Osteoblast (primary cell): Measurements from ENCODE around the gene GDI2. TPM values are rescaled to one million over a fixed set of nuclear protein-coding genes. Genes with fewer than 3 reads are reported as not detected.
"Not testable (repeated sequence)": the region's sequence is repeated elsewhere in the genome, so short reads cannot be mapped to it uniquely, and the experiment has no call there.

Experiments
- DNase-seq: peaks from one replicate; pipeline ENCODE4 v3.0.0; 2011; ENCODE audit warnings: low spot score, mixed read lengths; ENCODE audit not compliant: insufficient read length; ENCODE audit errors: missing footprints
- H2AFZ ChIP-seq: 2 replicates; pipeline ENCODE4 v1.6.0; 2011; ENCODE audit warnings: mild to moderate bottlenecking, low read length
- H3K27ac ChIP-seq: 2 replicates; pipeline ENCODE4 v1.5.1; 2011; ENCODE audit warnings: mild to moderate bottlenecking, low read depth, low read length, moderate library complexity
- H3K27me3 ChIP-seq: 2 replicates; pipeline ENCODE4 v1.6.0; 2012; ENCODE audit warnings: mild to moderate bottlenecking, control low read depth, inconsistent platforms, low read length, moderate library complexity; ENCODE audit not compliant: insufficient read depth
- H3K36me3 ChIP-seq: 2 replicates; pipeline ENCODE4 v1.5.1; 2011; ENCODE audit warnings: mild to moderate bottlenecking, low read length, control low read depth, moderate library complexity; ENCODE audit not compliant: insufficient read depth
- H3K4me1 ChIP-seq: 2 replicates; pipeline ENCODE4 v1.5.1; 2011; ENCODE audit warnings: mild to moderate bottlenecking, low read length, control low read depth, moderate library complexity; ENCODE audit not compliant: insufficient read depth
- H3K4me2 ChIP-seq: 2 replicates; pipeline ENCODE4 v1.6.0; 2011; ENCODE audit warnings: mild to moderate bottlenecking, low read length; ENCODE audit not compliant: insufficient read depth
- H3K4me3 ChIP-seq: fragments of 200-600 bp; sonication (generic); 3 replicates; pipeline ENCODE4 v1.5.1; 2012; ENCODE audit warnings: mild to moderate bottlenecking, low read length, inconsistent platforms; ENCODE audit not compliant: insufficient read depth
- H3K79me2 ChIP-seq: 2 replicates; pipeline ENCODE4 v1.6.0; 2012; ENCODE audit warnings: mild to moderate bottlenecking, low read length, control low read depth, inconsistent platforms; ENCODE audit not compliant: insufficient read depth
- H3K9me3 ChIP-seq: 2 replicates; pipeline ENCODE4 v1.5.1; 2011; ENCODE audit warnings: low read depth, low read length, control low read depth
- H4K20me1 ChIP-seq: 2 replicates; pipeline ENCODE4 v1.6.0; 2012; ENCODE audit warnings: mild to moderate bottlenecking, low read length, control low read depth; ENCODE audit not compliant: insufficient read depth
- total RNA-seq: library from RNA; depleted of rRNA; stranded (reverse); fragments of >200 nt; gene quantifications from 2 replicates; pipeline ENCODE4 v1.2.3, GENCODE V29; 2012
- TF ChIP-seq, protein P1 (sequence below): IDR thresholded peaks from 2 replicates; pipeline ENCODE4 v1.5.1; 2011; ENCODE audit warnings: mild to moderate bottlenecking, low read depth, low read length, moderate library complexity; ENCODE audit errors: extremely low read depth

Gene GDI2
- total RNA-seq, 1 donor: 684 TPM

DNA sequence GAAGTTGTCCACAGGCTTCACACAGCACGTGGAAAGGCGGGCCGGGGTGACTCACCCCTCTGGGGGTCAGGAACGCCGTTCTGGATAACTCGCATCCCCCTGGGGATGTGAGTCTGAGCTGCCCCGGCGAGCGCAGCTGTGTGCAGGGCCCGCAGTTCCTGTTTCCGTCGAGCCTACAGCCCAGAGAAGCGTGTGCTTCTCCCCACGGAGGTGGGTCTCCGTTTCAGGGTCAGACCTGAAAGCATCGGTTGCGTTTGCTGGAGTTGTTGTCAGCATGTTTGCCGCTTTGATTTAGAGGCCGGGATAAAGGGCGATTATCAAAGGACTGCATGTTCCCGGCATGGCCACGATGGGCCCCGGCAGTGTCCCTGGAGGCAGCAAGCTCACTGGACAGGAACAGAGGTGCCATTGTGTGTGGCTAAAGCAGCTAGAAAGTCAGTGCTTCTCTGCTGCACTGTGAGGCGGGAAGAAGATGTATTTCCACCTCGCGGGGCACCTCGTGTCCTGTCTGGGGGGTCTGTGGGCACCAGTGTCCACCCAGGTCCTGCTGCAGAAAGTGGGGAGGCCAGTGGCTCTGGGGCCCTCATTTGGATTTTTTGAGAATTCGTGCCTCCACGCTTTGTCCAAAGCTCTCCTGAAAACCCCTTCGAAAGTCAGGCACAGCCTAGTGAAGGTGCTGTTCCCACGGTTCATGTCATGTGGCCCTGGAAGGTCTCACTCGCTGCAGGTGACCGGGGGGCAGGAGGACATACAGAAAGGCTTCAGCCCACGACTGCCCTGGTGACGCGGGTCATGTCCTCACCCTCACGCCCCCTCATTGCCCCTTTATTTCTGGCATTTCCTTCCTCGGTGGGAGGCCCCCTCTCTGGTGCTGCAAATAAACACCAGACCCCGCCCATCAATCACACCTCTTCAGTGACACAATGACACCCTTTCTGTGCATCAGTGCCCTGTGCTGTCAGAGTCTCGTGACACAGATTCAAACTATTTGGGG lies 27.4 kb upstream of the GDI2 start:
- Histone ChIP-seq H2AFZ (peak overlapping the region; percentile 77), H3K36me3 (no peaks in the 10 kb centered on the region), H3K79me2 (no peaks in the 10 kb centered on the region), H3K4me3 (peak overlapping the region; percentile 24), H3K4me2 (peak overlapping the region; percentile 42), H3K9me3 (no peaks in the 10 kb centered on the region), H3K27ac (no peak overlapping the region), H4K20me1 (no peaks in the 10 kb centered on the region), H3K4me1 (no peaks in the 10 kb centered on the region), H3K27me3 (peaks cover 2% of the 10 kb centered on the region)
- peak; percentile 90 for DNase-seq
- TF ChIP-seq, protein P1, sequence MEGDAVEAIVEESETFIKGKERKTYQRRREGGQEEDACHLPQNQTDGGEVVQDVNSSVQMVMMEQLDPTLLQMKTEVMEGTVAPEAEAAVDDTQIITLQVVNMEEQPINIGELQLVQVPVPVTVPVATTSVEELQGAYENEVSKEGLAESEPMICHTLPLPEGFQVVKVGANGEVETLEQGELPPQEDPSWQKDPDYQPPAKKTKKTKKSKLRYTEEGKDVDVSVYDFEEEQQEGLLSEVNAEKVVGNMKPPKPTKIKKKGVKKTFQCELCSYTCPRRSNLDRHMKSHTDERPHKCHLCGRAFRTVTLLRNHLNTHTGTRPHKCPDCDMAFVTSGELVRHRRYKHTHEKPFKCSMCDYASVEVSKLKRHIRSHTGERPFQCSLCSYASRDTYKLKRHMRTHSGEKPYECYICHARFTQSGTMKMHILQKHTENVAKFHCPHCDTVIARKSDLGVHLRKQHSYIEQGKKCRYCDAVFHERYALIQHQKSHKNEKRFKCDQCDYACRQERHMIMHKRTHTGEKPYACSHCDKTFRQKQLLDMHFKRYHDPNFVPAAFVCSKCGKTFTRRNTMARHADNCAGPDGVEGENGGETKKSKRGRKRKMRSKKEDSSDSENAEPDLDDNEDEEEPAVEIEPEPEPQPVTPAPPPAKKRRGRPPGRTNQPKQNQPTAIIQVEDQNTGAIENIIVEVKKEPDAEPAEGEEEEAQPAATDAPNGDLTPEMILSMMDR: no peak

DNA sequence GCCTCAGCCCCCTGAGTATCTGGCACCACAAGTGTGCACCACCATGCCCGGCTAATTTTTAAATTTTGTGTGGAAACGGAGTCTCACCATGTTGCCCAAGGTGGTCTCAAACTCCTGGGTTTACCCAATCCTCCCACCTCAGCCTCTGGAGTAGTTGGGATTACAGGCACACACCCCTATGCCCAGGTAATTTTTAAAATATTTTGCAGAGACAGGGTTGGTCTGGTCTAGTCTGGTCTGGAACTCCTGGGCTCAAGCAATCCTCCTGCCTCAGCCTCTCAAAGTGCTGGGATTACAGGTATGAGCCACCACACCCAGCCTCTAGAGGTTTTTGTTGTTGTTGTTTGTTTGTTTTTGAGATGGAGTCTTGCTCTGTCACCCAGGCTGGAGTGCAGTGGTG lies 22.9 kb upstream of the GDI2 start:
- H3K4me2 ChIP-seq, H3K27me3 ChIP-seq, H3K79me2 ChIP-seq, DNase-seq, H3K27ac ChIP-seq, H2AFZ ChIP-seq, H3K9me3 ChIP-seq, H4K20me1 ChIP-seq, H3K36me3 ChIP-seq, H3K4me1 ChIP-seq, H3K4me3 ChIP-seq: not testable (repeated sequence)

DNA sequence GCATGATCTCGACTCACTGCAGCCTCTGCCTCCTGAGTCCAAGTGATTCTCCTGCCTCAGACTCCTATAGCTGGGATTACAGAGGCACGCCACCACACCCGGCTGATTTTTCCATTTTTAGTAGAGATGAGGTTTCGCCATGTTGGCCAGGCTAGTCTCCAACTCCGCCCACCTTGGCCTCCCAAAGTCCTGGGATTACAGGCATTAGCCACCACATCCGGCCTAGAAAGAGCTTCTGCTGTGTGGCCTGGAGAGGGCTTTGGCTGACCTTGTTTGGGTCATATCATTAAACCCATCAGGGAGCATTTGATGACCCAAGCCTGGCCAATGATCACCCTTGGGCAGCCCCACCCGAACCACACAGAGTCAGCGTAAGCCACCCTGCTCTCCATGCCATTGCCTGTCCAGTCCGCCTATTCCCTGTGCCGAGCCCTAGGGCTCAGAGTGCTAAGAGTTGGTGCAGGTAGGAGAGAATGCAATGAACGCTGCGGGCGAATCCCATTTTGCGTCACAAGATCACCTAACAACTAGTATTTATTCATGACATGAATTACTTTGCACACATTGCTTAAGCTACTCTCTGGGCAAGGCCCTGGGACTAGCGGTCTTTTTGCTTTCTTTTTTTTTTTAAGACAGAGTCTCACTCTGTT lies 22.3 kb upstream of the GDI2 start:
- no peak overlapping the region for H2AFZ ChIP-seq
- no peak overlapping the region for H3K4me3 ChIP-seq
- H3K36me3 ChIP-seq: no peaks in the 10 kb centered on the region
- H4K20me1 ChIP-seq: no peaks in the 10 kb centered on the region
- H3K4me2 ChIP-seq: no peak overlapping the region
- H3K79me2 ChIP-seq: no peaks in the 10 kb centered on the region
- H3K27me3 ChIP-seq: no peaks in the 10 kb centered on the region
- TF ChIP-seq, protein P1: no peak
- no peaks in the 10 kb centered on the region for H3K9me3 ChIP-seq
- H3K27ac ChIP-seq: no peak overlapping the region
- DNase-seq: no peak
- no peaks in the 10 kb centered on the region for H3K4me1 ChIP-seq

DNA sequence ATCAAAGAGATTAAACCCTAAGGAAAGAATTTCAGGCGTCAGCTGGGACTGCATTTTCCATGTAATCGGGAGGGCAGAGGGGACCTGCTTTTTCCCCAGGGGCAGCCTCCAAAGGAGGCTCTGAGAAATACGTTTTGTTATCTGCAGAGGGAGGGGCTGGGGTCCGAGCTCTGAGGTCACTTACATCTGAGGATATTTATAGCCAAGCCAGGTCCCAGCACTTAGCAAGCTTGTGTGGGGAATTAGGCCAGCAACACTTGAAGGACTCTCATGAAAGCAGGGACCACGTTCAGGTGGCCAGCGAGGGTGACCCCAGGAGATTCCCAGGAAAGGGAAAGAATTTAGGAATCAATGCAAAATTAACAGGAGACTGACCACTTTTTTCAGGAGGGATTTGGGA lies 20.6 kb upstream of the GDI2 start:
- Histone ChIP-seq H3K79me2 (no peaks in the 10 kb centered on the region), H2AFZ (no peak overlapping the region), H3K27ac (no peak overlapping the region), H3K36me3 (no peaks in the 10 kb centered on the region), H3K9me3 (no peaks in the 10 kb centered on the region), H3K27me3 (no peaks in the 10 kb centered on the region), H4K20me1 (no peaks in the 10 kb centered on the region), H3K4me2 (no peak overlapping the region), H3K4me3 (no peak overlapping the region), H3K4me1 (no peaks in the 10 kb centered on the region)
- TF ChIP-seq, protein P1: no peak
- peak; percentile 47 for DNase-seq
